ENCODE data around the gene PROSER2.

Gene PROSER2, protein sequence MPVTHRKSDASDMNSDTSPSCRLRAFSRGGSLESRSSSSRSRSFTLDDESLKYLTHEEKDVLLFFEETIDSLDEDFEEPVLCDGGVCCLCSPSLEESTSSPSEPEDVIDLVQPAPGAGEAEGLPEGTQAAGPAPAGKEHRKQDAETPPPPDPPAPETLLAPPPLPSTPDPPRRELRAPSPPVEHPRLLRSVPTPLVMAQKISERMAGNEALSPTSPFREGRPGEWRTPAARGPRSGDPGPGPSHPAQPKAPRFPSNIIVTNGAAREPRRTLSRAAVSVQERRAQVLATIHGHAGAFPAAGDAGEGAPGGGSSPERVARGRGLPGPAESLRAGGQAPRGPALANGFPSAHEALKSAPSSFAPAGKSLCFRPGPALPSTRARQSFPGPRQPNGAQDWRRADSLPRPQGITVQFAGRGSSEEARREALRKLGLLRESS

GRCh38 chr10:11823122-11823988, at the start of gene PROSER2:
PROSER2 (plus strand) TSS chr10:11823356; CDS start chr10:11852078, 28,722 bp downstream.
- peak; percentile 12 for DNase-seq (ENCODE audit: extremely low spot score, insufficient read length, low read depth)
- no peak for FAIRE-seq

DNA sequence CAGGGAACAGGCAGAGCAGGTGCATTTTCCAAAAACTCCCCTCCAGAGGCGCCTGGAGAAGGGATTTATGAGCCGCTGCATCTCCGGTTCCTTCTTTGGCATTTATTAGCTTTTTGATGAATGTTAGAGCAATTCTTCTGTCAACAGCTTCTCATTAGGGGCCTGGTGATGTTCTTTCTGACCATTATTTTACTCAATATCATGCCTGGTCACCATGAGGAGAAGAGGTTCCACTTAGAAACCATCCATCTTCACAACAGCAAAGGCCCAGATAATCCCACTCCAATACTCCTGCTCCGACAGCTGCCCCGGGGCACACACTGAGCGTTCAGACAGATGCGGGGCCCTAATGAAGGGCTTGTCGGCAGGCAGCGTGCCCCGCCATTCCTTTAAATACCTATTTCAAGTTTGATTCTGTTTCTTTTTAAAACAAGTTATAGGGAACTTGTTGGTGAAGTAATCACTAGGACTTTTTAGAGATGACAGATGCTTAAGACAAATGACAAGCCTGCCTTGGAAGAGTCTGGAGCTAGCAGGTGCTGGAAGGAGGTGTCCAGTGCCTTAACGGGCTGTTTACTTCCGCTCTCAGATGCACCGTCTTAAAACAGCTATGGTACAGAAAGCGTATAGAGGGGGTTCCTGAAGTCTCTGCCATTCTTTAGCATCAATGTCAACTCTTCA, 49.3 kb upstream of the PROSER2 start:
- FAIRE-seq (no peak), DNase-seq (ENCODE audit: extremely low spot score, insufficient read length, low read depth) (no peak)

DNA sequence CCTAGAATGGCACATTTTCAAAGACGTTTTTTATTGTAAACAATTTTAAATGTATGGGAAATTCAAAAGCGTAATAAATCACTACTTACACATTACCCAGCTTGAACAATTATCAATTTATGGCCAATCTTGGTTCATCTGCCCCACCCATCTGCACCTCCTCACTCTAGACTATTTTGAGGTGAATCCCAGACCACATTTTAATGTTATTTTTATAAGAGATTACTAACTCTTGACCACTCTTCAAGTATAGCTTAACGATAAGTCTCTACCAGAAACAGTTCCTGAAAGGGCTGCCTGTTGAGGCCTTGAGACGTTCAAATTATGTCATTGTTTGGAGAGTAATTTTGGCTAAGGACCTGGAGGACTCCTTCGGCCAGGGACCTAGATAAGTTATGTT, 47.7 kb upstream of the PROSER2 start:
- FAIRE-seq: no peak
- DNase-seq (ENCODE audit: extremely low spot score, insufficient read length, low read depth): no peak

DNA sequence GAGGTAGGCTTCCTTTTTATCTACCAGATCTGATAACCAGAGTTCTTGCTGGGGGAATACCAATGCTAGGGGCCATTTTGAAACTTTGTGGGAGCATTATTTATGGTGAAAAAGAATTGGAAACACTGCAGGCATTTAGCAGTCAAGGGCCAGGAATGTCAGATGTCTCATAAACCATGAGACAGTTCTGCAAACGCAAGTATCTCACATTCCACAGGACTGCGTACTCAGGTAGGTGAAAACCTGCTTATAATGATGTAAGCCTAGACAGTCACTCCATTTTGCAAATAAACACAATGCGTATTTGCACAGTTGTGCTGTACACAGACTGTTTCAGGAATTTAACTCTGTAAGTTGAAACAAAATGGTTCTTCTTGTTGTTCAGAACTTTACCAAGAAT, 47.1 kb upstream of the PROSER2 start:
- FAIRE-seq: no peak
- no peak for DNase-seq (ENCODE audit: extremely low spot score, insufficient read length, low read depth)

DNA sequence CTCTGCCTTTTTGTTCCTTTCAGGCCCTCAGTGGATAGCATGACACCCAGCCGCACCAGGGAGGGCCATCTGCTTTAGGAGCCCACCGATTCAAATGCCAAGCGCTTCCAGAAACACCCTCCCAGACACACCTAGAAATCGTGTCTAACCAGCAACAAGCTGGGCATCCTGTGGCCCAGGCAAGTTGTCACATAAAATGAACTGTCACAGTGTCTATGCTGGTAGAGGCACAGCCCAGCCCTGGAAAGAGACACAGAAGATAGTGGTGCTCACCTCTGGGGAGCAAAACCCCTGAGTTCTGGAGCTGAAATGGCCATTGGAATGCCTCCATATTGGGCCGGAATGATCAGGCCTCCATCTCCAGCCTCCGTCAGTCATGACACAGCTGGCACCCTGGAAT, 42.0 kb upstream of the PROSER2 start:
- FAIRE-seq: no peak
- no peak for DNase-seq (ENCODE audit: extremely low spot score, insufficient read length, low read depth)

GRCh38 chr10:11782793-11783557, 40.2 kb upstream of the PROSER2 start:
- FAIRE-seq: peak; percentile 90
- DNase-seq (ENCODE audit: extremely low spot score, insufficient read length, low read depth): peak; percentile 46

DNA sequence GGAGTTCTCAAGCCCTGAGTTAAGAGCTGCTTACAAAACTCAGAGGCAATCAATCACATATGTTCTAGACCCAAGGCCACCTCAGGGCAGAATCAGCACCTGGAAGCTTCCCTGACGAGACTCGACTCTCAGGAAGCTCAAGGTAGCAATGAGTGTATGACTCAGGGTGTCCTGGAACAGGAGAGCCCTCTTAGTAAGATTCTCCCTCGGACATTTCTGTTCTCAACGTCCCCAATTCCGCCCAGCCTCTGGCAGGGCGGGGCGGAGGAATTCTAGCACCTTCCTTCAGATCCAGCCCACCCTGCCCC, 39.6 kb upstream of the PROSER2 start:
- no peak for DNase-seq (ENCODE audit: extremely low spot score, insufficient read length, low read depth)

GRCh38 chr10:11787374-11787773, 35.8 kb upstream of the PROSER2 start:
- FAIRE-seq (no peak), DNase-seq (ENCODE audit: extremely low spot score, insufficient read length, low read depth) (no peak)

More for the DNA sequence above, 39.6 kb upstream of the PROSER2 start:
- FAIRE-seq: no peak

GRCh38 chr10:11787846-11788245, 35.3 kb upstream of the PROSER2 start:
- FAIRE-seq: no peak

GRCh38 chr10:11789306-11789705, 33.9 kb upstream of the PROSER2 start:
- DNase-seq (ENCODE audit: extremely low spot score, insufficient read length, low read depth) (no peak), FAIRE-seq (no peak)

More at GRCh38 chr10:11787846-11788245, 35.3 kb upstream of the PROSER2 start:
- no peak for DNase-seq (ENCODE audit: extremely low spot score, insufficient read length, low read depth)

DNA sequence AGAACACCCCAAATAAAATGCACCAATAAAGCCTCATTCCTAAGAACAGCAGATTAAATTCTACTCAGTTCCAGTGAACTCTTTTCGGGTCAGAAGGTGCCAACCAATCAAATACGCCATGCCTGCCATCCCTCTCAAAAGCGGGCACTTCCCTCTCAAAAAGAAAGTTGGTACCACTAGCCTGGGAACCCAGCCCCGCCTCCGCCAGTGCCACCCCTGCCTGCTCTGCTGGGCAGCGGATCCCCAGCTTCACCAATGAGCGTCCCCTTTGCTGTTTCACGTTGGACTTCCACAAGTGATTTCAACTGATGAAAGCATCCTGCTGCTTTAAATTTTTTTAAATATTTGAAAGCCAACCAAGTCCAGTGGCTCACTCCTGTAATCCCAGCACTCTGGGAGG, 33.2 kb upstream of the PROSER2 start:
- DNase-seq (ENCODE audit: extremely low spot score, insufficient read length, low read depth) (no peak), FAIRE-seq (no peak)

- no peak for FAIRE-seq
- no peak for DNase-seq (ENCODE audit: extremely low spot score, insufficient read length, low read depth)
These were observed 29.2 kb upstream of the PROSER2 start for GRCh38 chr10:11793762-11794479.

DNA sequence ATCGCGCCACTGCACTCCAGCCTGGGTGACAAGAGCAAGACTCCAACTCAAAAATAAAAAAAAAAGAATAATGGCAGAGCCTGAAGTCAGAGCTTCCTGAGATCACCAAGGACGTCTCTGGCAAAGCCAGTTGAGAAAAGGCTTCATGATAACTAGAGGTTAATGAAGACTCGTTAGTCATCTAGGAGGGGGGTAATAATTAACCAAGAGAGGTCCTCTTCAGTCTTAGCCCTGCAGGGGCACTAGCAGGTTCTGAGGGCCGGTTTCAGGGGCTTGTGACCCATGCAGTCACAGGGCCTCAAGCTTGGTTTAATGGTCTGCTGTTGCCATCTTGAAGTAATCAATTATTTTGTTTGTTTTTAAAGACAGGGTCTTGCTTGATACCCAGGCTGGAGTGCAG, 28.6 kb upstream of the PROSER2 start:
- FAIRE-seq: no peak

DNA sequence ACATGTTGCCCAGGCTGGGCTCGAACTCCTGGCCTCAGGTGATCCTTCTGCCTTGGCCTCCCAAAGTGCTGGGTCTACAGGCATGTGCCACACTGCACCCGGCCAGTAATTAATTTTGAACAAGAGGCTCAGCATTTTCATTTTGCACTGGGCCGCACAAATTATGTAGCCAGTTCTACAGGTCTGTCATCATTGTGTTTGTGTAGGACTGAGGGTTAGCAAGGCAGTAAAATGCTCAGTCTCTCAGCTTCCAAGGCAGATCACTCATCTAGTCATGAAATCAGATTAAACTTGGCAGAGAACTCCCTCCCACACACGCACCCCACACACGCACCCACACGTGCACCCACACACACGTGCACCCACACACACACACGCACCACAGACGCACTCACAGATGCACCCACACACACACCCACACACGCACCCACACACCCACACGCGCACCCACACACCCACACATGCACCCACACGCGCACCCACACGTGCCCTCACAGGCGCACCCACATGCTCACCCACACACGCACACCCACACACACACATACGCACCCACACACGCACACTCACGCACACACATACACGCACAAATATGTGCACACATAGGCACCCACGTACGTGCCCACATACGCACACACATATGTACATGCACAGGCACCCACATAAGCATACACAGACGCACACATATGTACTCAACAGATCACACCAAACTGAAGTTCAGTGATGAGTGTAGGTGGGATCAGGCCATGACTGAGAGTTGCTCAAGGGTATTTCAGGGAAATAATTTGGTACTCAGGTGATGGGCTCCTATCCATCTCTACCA, 27.8 kb upstream of the PROSER2 start:
- FAIRE-seq: no peak
- DNase-seq (ENCODE audit: extremely low spot score, insufficient read length, low read depth): no peak

More for the DNA sequence above, 28.6 kb upstream of the PROSER2 start:
- DNase-seq (ENCODE audit: extremely low spot score, insufficient read length, low read depth): no peak

- FAIRE-seq (no peak), DNase-seq (ENCODE audit: extremely low spot score, insufficient read length, low read depth) (no peak)
These were observed 26.7 kb upstream of the PROSER2 start for GRCh38 chr10:11796474-11796873.

DNA sequence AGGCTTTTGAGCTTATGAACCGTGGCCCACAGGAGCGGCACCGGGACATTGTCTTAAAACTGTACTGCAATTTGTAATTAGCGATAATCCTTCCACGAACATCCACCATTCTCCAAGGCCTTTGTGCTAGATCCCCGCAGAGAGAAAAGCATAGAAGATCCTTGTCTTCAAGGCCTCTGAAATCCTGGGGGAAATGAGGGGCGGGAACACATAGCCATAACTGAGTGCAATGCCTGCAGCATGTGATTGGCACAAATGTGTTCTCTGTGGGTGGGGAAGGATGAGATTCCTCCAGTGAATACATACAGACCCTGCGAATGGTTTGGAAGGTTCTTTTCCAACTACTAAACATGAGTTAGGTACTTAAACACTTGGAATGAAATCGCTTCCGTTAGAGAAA, 25.9 kb upstream of the PROSER2 start:
- FAIRE-seq (no peak), DNase-seq (ENCODE audit: extremely low spot score, insufficient read length, low read depth) (no peak)

GRCh38 chr10:11797847-11798633, 25.1 kb upstream of the PROSER2 start:
- no peak for DNase-seq (ENCODE audit: extremely low spot score, insufficient read length, low read depth)
- no peak for FAIRE-seq

All from GM18507 (cell line).